NCI-H345 treated with DMSO at 0.1 percent for 48 hours (cell line): ENCODE data around the gene TMCC2.
"Not testable (repeated sequence)": the region's sequence is repeated elsewhere in the genome, so short reads cannot be mapped to it uniquely, and the experiment has no call there.

Experiments used
- DNase-seq: peaks from one replicate; lab custom pipeline; 2025; ENCODE audit not compliant: unreplicated experiment; lab: John Stamatoyannopoulos, UW

Gene TMCC2

GRCh38 chr1:205227584-205228013 is at the start of gene TMCC2:
Gene TMCC2, plus strand, starts transcription at chr1:205227946. Its CDS starts 619 bp downstream, at chr1:205228565.
- DNase-seq = peak; percentile 87

- no peak for DNase-seq
Measured at GRCh38 chr1:205179842-205180241, 47.9 kb upstream of the TMCC2 start.

GRCh38 chr1:205180331-205180730 is 47.4 kb upstream of the TMCC2 start:
- not testable (repeated sequence) for DNase-seq

GRCh38 chr1:205182930-205183329 is 44.8 kb upstream of the TMCC2 start:
- DNase-seq = no peak

- no peak for DNase-seq
Measured at GRCh38 chr1:205183676-205184335, 43.9 kb upstream of the TMCC2 start.

- DNase-seq = no peak
Measured at GRCh38 chr1:205186191-205186590, 41.6 kb upstream of the TMCC2 start.

- no peak for DNase-seq
Measured at GRCh38 chr1:205187420-205187819, 40.3 kb upstream of the TMCC2 start.

GRCh38 chr1:205188098-205188497 is 39.6 kb upstream of the TMCC2 start:
- no peak for DNase-seq

GRCh38 chr1:205188596-205188995 is 39.1 kb upstream of the TMCC2 start:
- no peak for DNase-seq

- DNase-seq = no peak
Measured at GRCh38 chr1:205189131-205189530, 38.6 kb upstream of the TMCC2 start.

- DNase-seq = no peak
Measured at GRCh38 chr1:205190845-205191577, 36.7 kb upstream of the TMCC2 start.

GRCh38 chr1:205191622-205192021 is 36.1 kb upstream of the TMCC2 start:
- DNase-seq = no peak

GRCh38 chr1:205192287-205192686 is 35.5 kb upstream of the TMCC2 start:
- DNase-seq = no peak

- DNase-seq = no peak
Measured at GRCh38 chr1:205199090-205199930, 28.4 kb upstream of the TMCC2 start.

- DNase-seq = no peak
Measured at GRCh38 chr1:205199931-205200299, 27.8 kb upstream of the TMCC2 start.

- no peak for DNase-seq
Measured at GRCh38 chr1:205204552-205204951, 23.2 kb upstream of the TMCC2 start.

- no peak for DNase-seq
Measured at GRCh38 chr1:205205055-205205454, 22.7 kb upstream of the TMCC2 start.

GRCh38 chr1:205208811-205209210 is 18.9 kb upstream of the TMCC2 start:
- DNase-seq = no peak

- no peak for DNase-seq
Measured at GRCh38 chr1:205210756-205211168, 17.0 kb upstream of the TMCC2 start.

GRCh38 chr1:205211169-205211838 is 16.4 kb upstream of the TMCC2 start, which contains the start of gene DSTYK:
Gene DSTYK, minus strand, starts transcription at chr1:205211702. Its CDS starts 167 bp downstream, at chr1:205211535.
- peak; percentile 78 for DNase-seq
